HepG2 (cell line): Measurements from ENCODE around the gene PHB1. TPM values are rescaled to one million over a fixed set of nuclear protein-coding genes. Genes with fewer than 3 reads are reported as not detected.

ENCODE experiments used
- AKAP8 ChIP-seq: sonication (generic); formaldehyde crosslinking; IDR thresholded peaks from 2 replicates; pipeline ENCODE4 v1.5.1; 2020; ENCODE audit warnings: mild to moderate bottlenecking, missing genetic modification reagents
- BHLHE40 ChIP-seq: IDR thresholded peaks from 2 replicates; pipeline ENCODE4 v1.6.1; 2011; ENCODE audit warnings: low read length, improper control_type of control experiment
- CEBPB ChIP-seq: IDR thresholded peaks from 2 replicates; pipeline ENCODE4 v1.6.1; 2011; ENCODE audit warnings: low read depth, low read length, improper control_type of control experiment, borderline replicate concordance
- CSRNP2 ChIP-seq: sonication (generic); formaldehyde crosslinking; conservative IDR thresholded peaks from 2 replicates; pipeline ENCODE4 v1.8.0; 2022; ENCODE audit warnings: low read depth, missing genetic modification reagents
- EZH2 ChIP-seq: conservative IDR thresholded peaks from 2 replicates; pipeline ENCODE4 v1.6.1; 2012; ENCODE audit warnings: mild to moderate bottlenecking, low read depth, low read length, moderate library complexity
- GRHL1 ChIP-seq: sonication (generic); formaldehyde crosslinking; conservative IDR thresholded peaks from 2 replicates; pipeline ENCODE4 v1.8.0; 2022; ENCODE audit warnings: missing genetic modification reagents
- GTF2F1 ChIP-seq: fragments of 150-350 bp; IDR thresholded peaks from 2 replicates; pipeline ENCODE4 v1.6.1; 2014; ENCODE audit warnings: low read length
- HNRNPK ChIP-seq: fragments of 200-400 bp; formaldehyde crosslinking; IDR thresholded peaks from 2 replicates; pipeline ENCODE4 v1.6.1; 2018; ENCODE audit warnings: low read length, low read depth, moderate library complexity, mild to moderate bottlenecking; ENCODE audit not compliant: poor library complexity, severe bottlenecking
- HOMEZ ChIP-seq: IDR thresholded peaks from 2 replicates; pipeline ENCODE4 v1.6.1; 2016; ENCODE audit warnings: low read depth
- NCOA1 ChIP-seq: sonication (generic); formaldehyde crosslinking; IDR thresholded peaks from 2 replicates; pipeline ENCODE4 v1.9.0; 2021; ENCODE audit warnings: missing genetic modification reagents
- NFE2L1 ChIP-seq: sonication (generic); formaldehyde crosslinking; IDR thresholded peaks from 2 replicates; pipeline ENCODE4 v1.4.0; 2020; ENCODE audit warnings: missing genetic modification reagents, mild to moderate bottlenecking, borderline replicate concordance
- PAX8 ChIP-seq: sonication (generic); formaldehyde crosslinking; IDR thresholded peaks from 2 replicates; pipeline ENCODE4 v1.8.0; 2022; ENCODE audit warnings: mild to moderate bottlenecking, missing genetic modification reagents, borderline replicate concordance
- SMAD9 ChIP-seq: sonication (generic); formaldehyde crosslinking; IDR thresholded peaks from 2 replicates; pipeline ENCODE4 v1.5.1; 2020; ENCODE audit warnings: mild to moderate bottlenecking, missing genetic modification reagents
- SRY ChIP-seq: sonication (generic); formaldehyde crosslinking; IDR thresholded peaks from 2 replicates; pipeline ENCODE4 v1.8.0; 2022; ENCODE audit warnings: mild to moderate bottlenecking, missing genetic modification reagents
- TBP ChIP-seq: sonication (generic); formaldehyde crosslinking; IDR thresholded peaks from 2 replicates; pipeline ENCODE4 v1.5.0; 2020; ENCODE audit warnings: missing genetic modification reagents
- TBX3 ChIP-seq: fragments of 450-650 bp; IDR thresholded peaks from 2 replicates; pipeline ENCODE4 v1.6.1; 2017; ENCODE audit warnings: antibody characterized with exemption, mild to moderate bottlenecking, inconsistent platforms, borderline replicate concordance
- TCF12 ChIP-seq, 2 experiments: fragments of 450-650 bp in 1 of 2; sonication (generic) in 1 of 2; formaldehyde crosslinking in 1 of 2; IDR thresholded peaks; 2 replicates each; pipeline versions ENCODE4 v1.6.1 to v1.8.0; 2017 to 2022; ENCODE audit warnings: antibody characterized with exemption in 1 of 2, mild to moderate bottlenecking in 1 of 2, missing genetic modification reagents in 1 of 2, moderate library complexity in 1 of 2
- ZBTB7B ChIP-seq: sonication (generic); formaldehyde crosslinking; IDR thresholded peaks from 2 replicates; pipeline ENCODE4 v1.4.0; 2020; ENCODE audit warnings: missing genetic modification reagents
- ZFP1 ChIP-seq: IDR thresholded peaks from 2 replicates; pipeline ENCODE4 v1.6.1; 2016
- ZFP41 ChIP-seq: sonication (generic); formaldehyde crosslinking; IDR thresholded peaks from 2 replicates; pipeline ENCODE4 v1.4.0; 2020; ENCODE audit warnings: mild to moderate bottlenecking, missing genetic modification reagents, borderline replicate concordance
- ZNF205 ChIP-seq: IDR thresholded peaks from 2 replicates; pipeline ENCODE4 v1.6.1; 2018; ENCODE audit warnings: missing biosample characterization, missing genetic modification reagents
- ZNF446 ChIP-seq: sonication (generic); formaldehyde crosslinking; IDR thresholded peaks from 2 replicates; pipeline ENCODE4 v1.5.0; 2020; ENCODE audit warnings: mild to moderate bottlenecking, missing genetic modification reagents
- ZNF468 ChIP-seq: sonication (generic); formaldehyde crosslinking; IDR thresholded peaks from 2 replicates; pipeline ENCODE4 v1.8.0; 2022; ENCODE audit warnings: mild to moderate bottlenecking, moderate library complexity, missing genetic modification reagents
- ZNF572 ChIP-seq: sonication (generic); formaldehyde crosslinking; IDR thresholded peaks from 2 replicates; pipeline ENCODE4 v1.5.1; 2020; ENCODE audit warnings: mild to moderate bottlenecking, missing genetic modification reagents
- ZNF691 ChIP-seq: sonication (generic); formaldehyde crosslinking; IDR thresholded peaks from 2 replicates; pipeline ENCODE4 v1.4.0; 2020; ENCODE audit warnings: missing genetic modification reagents, low read depth, mild to moderate bottlenecking, borderline replicate concordance
- ZNF724P ChIP-seq: sonication (generic); formaldehyde crosslinking; IDR thresholded peaks from 2 replicates; pipeline ENCODE4 v1.8.0; 2022; ENCODE audit warnings: missing genetic modification reagents, borderline replicate concordance
- ZNF747 ChIP-seq: sonication (generic); formaldehyde crosslinking; IDR thresholded peaks from 2 replicates; pipeline ENCODE4 v1.8.1; 2023; ENCODE audit warnings: missing genetic modification reagents, mild to moderate bottlenecking, borderline replicate concordance
- ZSCAN9 ChIP-seq: IDR thresholded peaks from 2 replicates; pipeline ENCODE4 v1.6.1; 2016; ENCODE audit warnings: borderline replicate concordance
- polyA plus RNA-seq, 8 experiments: library from polyadenylated mRNA; depleted of rRNA in 3 of 8; stranded (reverse) in 7 of 8; unstranded in 1 of 8; fragments of >200 nt; fragmentation: Illumina TruSeq in 4 of 8; extraction: Trizol in 4 of 8; gene quantifications; 2 replicates each; pipeline versions ENCODE4 v1.2.1 to v1.2.3, GENCODE V29; 2011 to 2016; ENCODE audit warnings: low read depth in 4 of 8, missing spikeins in 1 of 8, mixed read lengths in 1 of 8; ENCODE audit not compliant: insufficient read depth in 1 of 8
- total RNA-seq, 5 experiments: library from RNA; depleted of rRNA; stranded (reverse); fragments of >200 nt; fragmentation: Illumina TruSeq; extraction: Trizol; gene quantifications; 2 replicates each; pipeline ENCODE4 v1.2.3, GENCODE V29; 2016; ENCODE audit warnings: low read depth in 1 of 5

The PHB1 gene
- total and polyA plus RNA-seq, 2 of the 13 experiments (the other 11 are each of a cell fraction or from before 2014, with no cell fraction given), result 515 to 688 TPM

- TF ChIP-seq ZNF691 (CRISPR knock-in tag) (no peak), NFE2L1 (CRISPR knock-in tag) (no peak), PAX8 (CRISPR knock-in tag) (no peak), GTF2F1 (no peak), ZSCAN9 (CRISPR knock-in tag) (no peak), CEBPB (no peak), HOMEZ (CRISPR knock-in tag) (no peak), AKAP8 (CRISPR knock-in tag) (no peak), ZNF446 (CRISPR knock-in tag) (no peak), BHLHE40 (no peak), ZFP1 (no peak), SMAD9 (CRISPR knock-in tag) (no peak), ZNF747 (CRISPR knock-in tag) (no peak; the same call in 1 of the 2 replicates), EZH2 (no peak), SRY (CRISPR knock-in tag) (no peak), ZNF468 (CRISPR knock-in tag) (no peak), HNRNPK (no peak), ZNF572 (CRISPR knock-in tag) (no peak), GRHL1 (CRISPR knock-in tag) (no peak), TBP (no peak), ZNF205 (CRISPR knock-in tag) (no peak), ZBTB7B (no peak), NCOA1 (no peak), ZNF724P (CRISPR knock-in tag) (no peak), CSRNP2 (CRISPR knock-in tag) (no peak), ZFP41 (CRISPR knock-in tag) (no peak), TCF12 (IDR thresholded peaks at IDR 0.05) (no peak), TCF12 (CRISPR knock-in tag; IDR thresholded peaks at IDR 0.05) (no peak), TBX3 (no peak)
Observed at GRCh38 chr17:49362723-49363117, 52.0 kb downstream of the PHB1 start (continued).
